Stomach smooth muscle (tissue), 2 donors: Measurements from ENCODE around the gene LRRC51.

ENCODE experiments used
- H3K27ac ChIP-seq: one replicate; pipeline ENCODE4 v1.7.0; 2013; ENCODE audit warnings: mild to moderate bottlenecking, low read length, inconsistent platforms
- H3K27me3 ChIP-seq, 2 donors: one replicate each; pipeline ENCODE4 v1.7.0; 2013; ENCODE audit warnings: low read length in 2 of 2; ENCODE audit not compliant: insufficient read depth in 2 of 2, control insufficient read depth in 1 of 2
- H3K36me3 ChIP-seq, 2 donors: one replicate each; pipeline ENCODE4 v1.7.0; 2013; ENCODE audit warnings: low read length in 2 of 2; ENCODE audit not compliant: control insufficient read depth in 2 of 2, insufficient read depth in 2 of 2
- H3K4me1 ChIP-seq: one replicate; pipeline ENCODE4 v1.7.0; 2013; ENCODE audit warnings: low read length; ENCODE audit not compliant: control insufficient read depth, insufficient read depth
- H3K4me3 ChIP-seq, 2 donors: one replicate each; pipeline ENCODE4 v1.7.0; 2013; ENCODE audit warnings: low read length in 2 of 2
- H3K9ac ChIP-seq, 2 donors: one replicate each; pipeline ENCODE4 v1.7.0; 2013; ENCODE audit warnings: low read length in 2 of 2, mild to moderate bottlenecking in 1 of 2
- H3K9me3 ChIP-seq, 2 donors: one replicate each; pipeline ENCODE4 v1.7.0; 2013; ENCODE audit warnings: low read length in 2 of 2; ENCODE audit not compliant: control insufficient read depth in 2 of 2
- donor health status: healthy.
- donor health status: Pancreatic carcinoma.

Gene LRRC51

GRCh38 chr11:72105888-72106287 is 25.2 kb downstream of the LRRC51 start, which contains the start of gene TOMT:
TOMT (plus strand) TSS chr11:72105924; CDS start chr11:72105952, 28 bp downstream.
- H3K4me1 ChIP-seq: peaks cover 24% of the 10 kb centered on the region
- H3K27me3 ChIP-seq: no peaks in the 10 kb centered on the region
- no peaks in the 10 kb centered on the region for H3K9me3 ChIP-seq
- H3K9ac ChIP-seq: no peak within 1 kb of the TSS
- H3K4me3 ChIP-seq: no peak within 1 kb of the TSS
- H3K27ac ChIP-seq: no peak within 1 kb of the TSS
- H3K36me3 ChIP-seq: peaks cover 0 to 6% of the 10 kb centered on the region in 2 donors

GRCh38 chr11:72111300-72112142 is 30.9 kb downstream of the LRRC51 start:
- Histone ChIP-seq H3K27ac (peak overlapping the region; percentile 100), H3K4me1 (peaks cover 17% of the 10 kb centered on the region), H3K27me3 (peaks cover 0 to 2% of the 10 kb centered on the region in 2 donors), H3K9me3 (no peaks in the 10 kb centered on the region), H3K36me3 (no peaks in the 10 kb centered on the region), H3K9ac (peak overlapping the region; percentile 91 to 100), H3K4me3 (peak overlapping the region; percentile 64 to 92)

DNA sequence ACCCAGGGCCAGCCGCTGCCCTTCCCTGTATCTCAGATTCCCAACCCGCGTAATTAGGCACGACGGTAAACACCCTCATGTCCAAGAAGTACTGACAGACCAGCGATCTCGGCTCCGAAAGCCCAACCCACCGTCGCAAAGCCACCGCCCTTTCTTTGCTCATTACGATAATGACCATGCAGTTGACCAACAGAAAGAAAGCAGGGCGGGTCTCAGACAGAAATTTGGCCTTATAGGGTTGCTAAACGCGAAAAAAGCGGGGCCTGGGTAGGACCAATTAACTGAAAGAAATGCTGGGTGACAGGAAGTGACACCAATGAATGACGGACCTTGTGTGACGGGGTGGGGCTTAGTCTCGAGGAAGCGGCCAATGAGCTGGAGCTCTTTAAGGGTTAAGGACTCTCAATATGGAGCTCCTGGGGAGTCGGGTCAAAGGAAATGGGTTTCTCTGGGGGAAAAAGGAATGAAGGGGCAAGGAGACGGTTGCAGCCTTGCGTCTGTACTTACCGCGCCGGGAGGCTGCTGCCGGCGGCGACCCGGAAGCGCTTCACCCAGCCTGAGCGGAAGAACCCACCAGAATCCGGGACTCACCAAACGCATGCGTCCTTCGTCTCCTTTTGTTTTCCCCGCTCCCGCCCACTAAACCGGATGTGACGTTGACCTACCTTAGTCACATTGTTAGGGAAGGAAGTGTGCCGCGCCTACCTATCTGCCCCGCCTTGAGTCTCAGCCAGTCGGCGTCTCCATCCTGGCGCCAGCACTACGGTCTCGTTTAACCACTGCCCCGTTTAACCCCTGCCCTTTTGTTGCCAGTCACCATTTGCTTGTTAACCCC is 31.7 kb downstream of the LRRC51 start, which contains the start of gene ANAPC15:
Gene ANAPC15, minus strand, starts transcription at position 553 of the 835 bp plus-strand sequence. CDS start 1,419 bp downstream, outside the sequence.
- H3K4me3 ChIP-seq: peak within 1 kb of the TSS; percentile 74 to 92
- peak within 1 kb of the TSS; percentile 100 for H3K27ac ChIP-seq
- peaks cover 3 to 5% of the 10 kb centered on the region in 2 donors for H3K27me3 ChIP-seq
- H3K9me3 ChIP-seq: no peaks in the 10 kb centered on the region
- peak within 1 kb of the TSS; percentile 91 to 100 for H3K9ac ChIP-seq
- peaks cover 17% of the 10 kb centered on the region for H3K4me1 ChIP-seq
- no peaks in the 10 kb centered on the region for H3K36me3 ChIP-seq

GRCh38 chr11:72112978-72113808 is 32.5 kb downstream of the LRRC51 start:
- H3K4me3 ChIP-seq: peak overlapping the region; percentile 74 to 92
- no peaks in the 10 kb centered on the region for H3K36me3 ChIP-seq
- peaks cover 3 to 5% of the 10 kb centered on the region in 2 donors for H3K27me3 ChIP-seq
- H3K27ac ChIP-seq: peak overlapping the region; percentile 100
- H3K9ac ChIP-seq: peak overlapping the region; percentile 91 to 99
- H3K4me1 ChIP-seq: peaks cover 17% of the 10 kb centered on the region
- H3K9me3 ChIP-seq: no peaks in the 10 kb centered on the region

DNA sequence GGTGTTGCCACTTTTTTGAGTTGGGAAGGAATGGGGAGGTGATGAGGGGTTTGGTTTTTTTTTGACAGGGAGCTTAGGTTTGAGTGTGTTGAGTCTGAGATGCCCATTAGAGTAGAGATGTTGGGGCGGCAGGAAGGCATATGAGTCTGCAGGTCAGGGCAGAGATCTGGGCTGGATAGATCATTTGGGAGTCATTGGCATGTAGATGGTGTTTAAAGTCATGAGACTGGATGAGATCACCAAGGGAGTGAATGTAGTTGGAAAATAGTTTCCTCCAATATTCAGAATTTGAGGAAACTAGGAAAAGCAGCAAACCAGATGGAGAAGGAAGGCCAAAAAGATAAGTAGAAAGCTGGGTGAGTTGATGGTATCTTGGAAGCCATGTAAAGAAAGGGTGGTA is 33.9 kb downstream of the LRRC51 start:
- no peak overlapping the region for H3K9ac ChIP-seq
- peaks cover 3 to 8% of the 10 kb centered on the region in 2 donors for H3K27me3 ChIP-seq
- H3K4me3 ChIP-seq: no peak overlapping the region
- H3K36me3 ChIP-seq: no peaks in the 10 kb centered on the region
- no peaks in the 10 kb centered on the region for H3K9me3 ChIP-seq
- peaks cover 17% of the 10 kb centered on the region for H3K4me1 ChIP-seq
- no peak overlapping the region for H3K27ac ChIP-seq

DNA sequence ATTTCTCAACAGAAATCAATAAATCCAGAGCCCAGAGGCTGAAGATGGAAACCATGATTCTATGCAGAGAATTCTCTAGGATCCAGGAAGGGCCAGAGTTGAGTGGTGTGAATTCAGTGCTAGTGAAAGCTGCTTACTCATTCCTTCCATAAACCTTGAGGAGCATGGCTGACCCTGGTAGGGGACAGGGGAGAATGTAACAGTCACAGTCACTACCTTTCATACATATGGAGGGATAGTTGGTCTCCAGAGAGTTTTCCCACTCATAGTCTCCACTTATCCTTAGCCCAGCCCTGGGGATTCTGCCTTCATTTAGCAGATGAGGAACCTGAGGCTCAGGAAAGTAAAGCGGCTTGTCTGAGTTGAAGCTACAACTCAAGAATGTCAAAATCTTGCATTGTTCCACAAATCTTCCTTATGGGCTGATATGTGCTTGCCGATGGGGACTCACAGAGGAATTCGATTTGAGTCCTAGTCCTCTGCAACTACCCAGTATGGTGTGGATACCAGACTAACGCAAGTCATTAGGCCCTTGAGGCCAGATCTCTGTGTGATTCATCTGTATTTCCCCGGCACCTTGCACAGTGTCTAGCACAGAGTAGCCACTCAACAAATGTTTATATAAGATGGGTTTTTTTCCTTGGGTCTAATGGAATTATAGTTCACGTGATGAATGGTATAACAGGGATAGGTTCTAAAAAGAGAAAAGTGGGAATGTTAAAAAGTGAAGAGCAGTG is 35.5 kb downstream of the LRRC51 start:
- Histone ChIP-seq H3K27ac (no peak overlapping the region), H3K4me1 (peaks cover 13% of the 10 kb centered on the region), H3K9me3 (no peaks in the 10 kb centered on the region), H3K36me3 (no peaks in the 10 kb centered on the region), H3K4me3 (no peak overlapping the region), H3K9ac (no peak overlapping the region), H3K27me3 (peaks cover 3 to 8% of the 10 kb centered on the region in 2 donors)

GRCh38 chr11:72119198-72119597 is 38.5 kb downstream of the LRRC51 start:
- Histone ChIP-seq H3K9ac (no peak overlapping the region), H3K36me3 (no peaks in the 10 kb centered on the region), H3K4me1 (no peaks in the 10 kb centered on the region), H3K9me3 (no peaks in the 10 kb centered on the region), H3K27ac (no peak overlapping the region), H3K27me3 (peaks cover 3 to 8% of the 10 kb centered on the region in 2 donors), H3K4me3 (no peak overlapping the region)

DNA sequence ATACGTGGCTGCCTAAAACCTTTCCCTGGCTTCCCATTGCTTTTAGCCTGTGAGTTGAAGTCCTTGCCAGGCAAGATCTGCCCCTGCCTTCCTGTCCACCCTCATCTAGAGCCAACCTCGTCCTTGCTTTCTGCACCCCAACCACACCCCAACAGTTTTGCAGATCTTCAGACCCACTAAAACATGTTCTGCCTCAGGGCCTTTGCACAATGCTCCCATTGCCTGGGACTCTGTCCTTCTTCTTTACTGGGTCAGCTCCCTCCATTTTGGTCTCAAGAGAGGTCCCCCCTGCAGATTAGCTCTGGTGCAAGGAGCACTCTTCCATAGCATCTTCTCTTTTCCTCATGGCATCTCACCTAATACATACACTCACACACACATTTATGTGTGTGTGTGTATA is 40.3 kb downstream of the LRRC51 start:
- Histone ChIP-seq H3K27me3 (peaks cover 3 to 9% of the 10 kb centered on the region in 2 donors), H3K9ac (no peak overlapping the region), H3K36me3 (no peaks in the 10 kb centered on the region), H3K4me3 (no peak overlapping the region), H3K9me3 (no peaks in the 10 kb centered on the region), H3K27ac (no peak overlapping the region), H3K4me1 (no peaks in the 10 kb centered on the region)

DNA sequence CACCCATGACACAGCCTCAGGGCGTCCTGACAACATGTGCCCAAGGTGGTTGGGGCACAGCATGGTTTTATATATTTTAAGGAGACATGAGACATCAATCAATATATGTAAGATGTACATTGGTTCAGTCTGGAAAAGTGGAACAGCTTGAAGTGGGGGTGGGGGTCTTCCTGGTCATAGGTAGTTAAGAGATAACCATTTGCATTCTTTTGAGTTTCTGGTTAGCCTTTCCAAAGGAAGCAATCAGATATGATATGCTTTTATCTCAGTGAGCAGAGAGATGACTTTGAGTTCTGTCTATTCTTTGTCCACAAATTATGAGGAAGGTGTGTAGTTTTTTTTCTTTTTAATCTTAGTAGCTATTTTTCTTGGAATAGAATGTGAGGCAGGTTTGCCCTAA is 42.0 kb downstream of the LRRC51 start:
- H3K9ac ChIP-seq: no peak overlapping the region
- H3K27ac ChIP-seq: no peak overlapping the region
- no peaks in the 10 kb centered on the region for H3K4me1 ChIP-seq
- H3K4me3 ChIP-seq: no peak overlapping the region
- H3K9me3 ChIP-seq: no peaks in the 10 kb centered on the region
- H3K36me3 ChIP-seq: no peaks in the 10 kb centered on the region
- H3K27me3 ChIP-seq: peaks cover 0 to 4% of the 10 kb centered on the region in 2 donors
